ENCODE measurements around the gene GRID2IP. TPM values are rescaled to one million over a fixed set of nuclear protein-coding genes. Genes with fewer than 3 reads are reported as not detected.

GRID2IP gene
- total RNA-seq, 1 donor from 2014 or later: not detected

- no peaks in the 10 kb centered on the region for H3K9me3 ChIP-seq (replicated peaks)
- peak; percentile 81 for DNase-seq
- peak overlapping the region; percentile 55 for H3K27ac ChIP-seq (replicated peaks)
- intact Hi-C loops (cut with micrococcal nuclease): no loop called here
- peak overlapping the region; percentile 45 for H3K4me3 ChIP-seq
- H3K27me3 ChIP-seq (ENCODE audit: low read depth): peaks cover 14% of the 10 kb centered on the region
- peaks cover 5% of the 10 kb centered on the region for H3K4me1 ChIP-seq
- H3K36me3 ChIP-seq: no peaks in the 10 kb centered on the region
- TF ChIP-seq CTCF (IDR thresholded peaks at IDR 0.05; ENCODE audit: borderline replicate concordance): peak; percentile 93
Measured at GRCh38 chr7:6516387-6516983, 34.8 kb downstream of the GRID2IP start.

- Histone ChIP-seq H3K9me3 (replicated peaks) (no peaks in the 10 kb centered on the region), H3K27me3 (ENCODE audit: low read depth) (no peaks in the 10 kb centered on the region), H3K36me3 (no peaks in the 10 kb centered on the region), H3K27ac (replicated peaks) (no peak overlapping the region), H3K4me1 (peaks cover 5% of the 10 kb centered on the region), H3K4me3 (no peak overlapping the region)
- DNase-seq: no peak
- intact Hi-C loops (cut with micrococcal nuclease): no loop called here
- TF ChIP-seq CTCF (IDR thresholded peaks at IDR 0.05; ENCODE audit: borderline replicate concordance): no peak
Measured at GRCh38 chr7:6513541-6513940, 37.7 kb downstream of the GRID2IP start.

- no peak overlapping the region for H3K4me3 ChIP-seq
- H3K27me3 ChIP-seq (ENCODE audit: low read depth): no peaks in the 10 kb centered on the region
- intact Hi-C loops (cut with micrococcal nuclease): no loop called here
- H3K4me1 ChIP-seq: peaks cover 5% of the 10 kb centered on the region
- no peak overlapping the region for H3K27ac ChIP-seq (replicated peaks)
- H3K9me3 ChIP-seq (replicated peaks): no peaks in the 10 kb centered on the region
- TF ChIP-seq CTCF (IDR thresholded peaks at IDR 0.05; ENCODE audit: borderline replicate concordance): no peak
- DNase-seq: no peak
- H3K36me3 ChIP-seq: no peaks in the 10 kb centered on the region
Measured at GRCh38 chr7:6512892-6513291, 38.4 kb downstream of the GRID2IP start.

- no peak for DNase-seq
- Histone ChIP-seq H3K4me1 (no peaks in the 10 kb centered on the region), H3K27ac (replicated peaks) (no peak overlapping the region), H3K27me3 (ENCODE audit: low read depth) (no peaks in the 10 kb centered on the region), H3K9me3 (replicated peaks) (no peaks in the 10 kb centered on the region), H3K4me3 (no peak overlapping the region), H3K36me3 (no peaks in the 10 kb centered on the region)
- no peak for TF ChIP-seq CTCF (IDR thresholded peaks at IDR 0.05; ENCODE audit: borderline replicate concordance)
- intact Hi-C loops (cut with micrococcal nuclease): no loop called here
Measured at GRCh38 chr7:6510476-6511133, 40.7 kb downstream of the GRID2IP start.

- Histone ChIP-seq H3K27ac (replicated peaks) (no peak overlapping the region), H3K4me3 (no peak overlapping the region)
- intact Hi-C loops (cut with micrococcal nuclease): no loop called here
Measured at GRCh38 chr7:6508950-6509349, 42.3 kb downstream of the GRID2IP start.

More at GRCh38 chr7:6508950-6509349, 42.3 kb downstream of the GRID2IP start:
- H3K9me3 ChIP-seq (replicated peaks): no peaks in the 10 kb centered on the region
- DNase-seq: no peak
- H3K36me3 ChIP-seq: no peaks in the 10 kb centered on the region
- no peaks in the 10 kb centered on the region for H3K27me3 ChIP-seq (ENCODE audit: low read depth)
- peaks cover 9% of the 10 kb centered on the region for H3K4me1 ChIP-seq
- no peak for TF ChIP-seq CTCF (IDR thresholded peaks at IDR 0.05; ENCODE audit: borderline replicate concordance)

All from left ventricle myocardium inferior (tissue), 1 donor.